ENCODE results near the gene SPATA24. TPM values are rescaled to one million over a fixed set of nuclear protein-coding genes. Genes with fewer than 3 reads are reported as not detected.

The SPATA24 gene
- total RNA-seq, 1 experiment from 2014 or later: 13.0 TPM

DNA sequence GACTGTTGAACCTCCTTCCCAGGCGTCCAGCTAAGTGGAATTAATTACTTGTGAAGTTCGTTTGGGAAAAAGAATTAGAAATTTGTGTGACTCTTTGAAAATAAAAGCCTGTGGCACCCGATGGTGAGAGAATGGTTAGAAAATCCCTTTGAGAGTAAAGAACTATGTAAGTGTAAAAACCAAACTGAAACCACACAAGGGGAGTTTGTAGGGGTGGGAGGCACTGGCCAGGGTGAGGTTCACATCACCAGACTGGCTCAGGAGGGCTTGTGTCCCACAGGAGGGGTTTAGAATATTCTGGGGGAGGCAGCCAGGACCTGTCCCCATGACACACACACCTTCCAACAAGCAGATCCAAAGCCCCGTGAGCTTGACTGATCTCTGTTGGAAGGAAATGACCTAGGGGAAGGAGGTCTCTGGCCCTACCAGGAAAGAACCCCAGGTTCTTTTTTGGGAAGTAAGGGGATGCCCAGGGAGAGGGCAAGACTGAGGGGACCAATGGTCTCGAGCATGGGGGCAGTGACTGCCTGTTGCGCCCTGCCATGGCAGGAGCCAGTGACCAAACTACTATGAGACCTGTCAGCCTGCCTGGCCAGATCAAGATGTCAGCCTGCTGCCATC, 4.3 kb downstream of the SPATA24 start:
- Histone ChIP-seq H3T11ph (ENCODE audit: low read length) (no peak overlapping the region), H4K8ac (replicated peaks; ENCODE audit: insufficient read length, low read depth, low read length) (no peak overlapping the region), H2BK120ac (ENCODE audit: low read depth, low read length, poor library complexity, severe bottlenecking) (no peak overlapping the region), H4K20me1 (ENCODE audit: control insufficient read depth, insufficient read depth, insufficient read length) (no peaks in the 10 kb centered on the region), H2BK12ac (ENCODE audit: insufficient read length, low read depth, low read length) (no peak overlapping the region), H3K4me2 (ENCODE audit: insufficient read depth, insufficient read length, low read length) (no peak overlapping the region), H3K4me1 (ENCODE audit: insufficient read depth, low read length) (peaks cover 6% of the 10 kb centered on the region; the same call in 1 of the 2 replicates), H3K23ac (ENCODE audit: insufficient read length, low read depth, low read length) (no peak overlapping the region), H4K91ac (ENCODE audit: insufficient read length, low read depth, low read length) (no peak overlapping the region), H2AFZ (ENCODE audit: low read length) (no peak overlapping the region), H3K79me1 (ENCODE audit: insufficient read depth, low read depth, low read length, poor library complexity, severe bottlenecking) (no peaks in the 10 kb centered on the region), H3K4ac (ENCODE audit: low read depth, low read length) (no peak overlapping the region), H2BK15ac (ENCODE audit: low read depth, low read length) (no peak overlapping the region), H4K5ac (ENCODE audit: insufficient read length, low read depth, low read length) (no peak overlapping the region), H3K9me3 (ENCODE audit: control insufficient read depth, low read depth, low read length) (no peaks in the 10 kb centered on the region), H3K56ac (ENCODE audit: insufficient read length, low read depth, low read length) (no peak overlapping the region), H3K23me2 (ENCODE audit: insufficient read length, low read depth, low read length, poor library complexity, severe bottlenecking) (peaks cover 3% of the 10 kb centered on the region), H3K27ac (ENCODE audit: insufficient read length, low read depth, low read length) (no peak overlapping the region), H3K9ac (ENCODE audit: extremely low read depth, insufficient read length, low read length) (no peak overlapping the region), H2BK20ac (ENCODE audit: low read depth, low read length, poor library complexity, severe bottlenecking) (no peak overlapping the region), H2AK5ac (ENCODE audit: insufficient read length, low read length) (no peak overlapping the region), H3K14ac (ENCODE audit: insufficient read depth, low read length) (no peak overlapping the region), H3K27me3 (ENCODE audit: insufficient read depth, low read length) (no peaks in the 10 kb centered on the region; the same call in 1 of the 2 replicates), H2BK5ac (ENCODE audit: insufficient read length, low read length) (no peak overlapping the region), H3K79me2 (ENCODE audit: insufficient read depth, low read length) (no peaks in the 10 kb centered on the region), H3K18ac (ENCODE audit: insufficient read length, low read depth, low read length) (no peak overlapping the region)
- H3K9me3 Mint-ChIP-seq: no peaks in the 10 kb centered on the region
- no peak overlapping the region for H3K4me3 Mint-ChIP-seq
- no peak overlapping the region for H3K27ac Mint-ChIP-seq
- TF ChIP-seq, protein P1, sequence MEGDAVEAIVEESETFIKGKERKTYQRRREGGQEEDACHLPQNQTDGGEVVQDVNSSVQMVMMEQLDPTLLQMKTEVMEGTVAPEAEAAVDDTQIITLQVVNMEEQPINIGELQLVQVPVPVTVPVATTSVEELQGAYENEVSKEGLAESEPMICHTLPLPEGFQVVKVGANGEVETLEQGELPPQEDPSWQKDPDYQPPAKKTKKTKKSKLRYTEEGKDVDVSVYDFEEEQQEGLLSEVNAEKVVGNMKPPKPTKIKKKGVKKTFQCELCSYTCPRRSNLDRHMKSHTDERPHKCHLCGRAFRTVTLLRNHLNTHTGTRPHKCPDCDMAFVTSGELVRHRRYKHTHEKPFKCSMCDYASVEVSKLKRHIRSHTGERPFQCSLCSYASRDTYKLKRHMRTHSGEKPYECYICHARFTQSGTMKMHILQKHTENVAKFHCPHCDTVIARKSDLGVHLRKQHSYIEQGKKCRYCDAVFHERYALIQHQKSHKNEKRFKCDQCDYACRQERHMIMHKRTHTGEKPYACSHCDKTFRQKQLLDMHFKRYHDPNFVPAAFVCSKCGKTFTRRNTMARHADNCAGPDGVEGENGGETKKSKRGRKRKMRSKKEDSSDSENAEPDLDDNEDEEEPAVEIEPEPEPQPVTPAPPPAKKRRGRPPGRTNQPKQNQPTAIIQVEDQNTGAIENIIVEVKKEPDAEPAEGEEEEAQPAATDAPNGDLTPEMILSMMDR (conservative IDR thresholded peaks at IDR 0.05): no peak
- peaks cover 26 to 36% of the 10 kb centered on the region in 2 experiments for H3K4me1 Mint-ChIP-seq
- no peak for DNase-seq
- WGBS (ENCODE audit: extremely low coverage, insufficient read length, low lambda C conversion rate): no CpG with 5 or more reads among the region's 6 CpGs
- H3K36me3 Mint-ChIP-seq (ENCODE audit: insufficient read depth in 1 of 3, low read depth in 3 of 3): peaks cover 4 to 26% (median 16%) of the 10 kb centered on the region in 3 experiments
- peaks cover 6% of the 10 kb centered on the region for H3K27me3 Mint-ChIP-seq (ENCODE audit: low read depth)
